Measurements from ENCODE around the gene MYO18A.
"Not testable (repeated sequence)": the region's sequence is repeated elsewhere in the genome, so short reads cannot be mapped to it uniquely, and the experiment has no call there.

MYO18A gene

GRCh38 chr17:29180034-29180787 is at the start of gene MYO18A:
Gene MYO18A (minus strand): TSS chr17:29180398. CDS start chr17:29166940, 13,458 bp downstream.
- DNase-seq: peak; percentile 63

- DNase-seq: no peak
Observed at GRCh38 chr17:29225396-29225795, 45.2 kb upstream of the MYO18A start.

- DNase-seq: not testable (repeated sequence)
Observed at GRCh38 chr17:29221338-29221737, 41.1 kb upstream of the MYO18A start.

GRCh38 chr17:29219378-29220047 is 39.3 kb upstream of the MYO18A start:
- peak; percentile 22 for DNase-seq

- no peak for DNase-seq
Observed at GRCh38 chr17:29216856-29217255, 36.7 kb upstream of the MYO18A start.

- DNase-seq: no peak
Observed at GRCh38 chr17:29216181-29216580, 36.0 kb upstream of the MYO18A start.

GRCh38 chr17:29215717-29216116 is 35.5 kb upstream of the MYO18A start:
- DNase-seq: no peak

GRCh38 chr17:29215174-29215573 is 35.0 kb upstream of the MYO18A start:
- no peak for DNase-seq

GRCh38 chr17:29214215-29215146 is 34.3 kb upstream of the MYO18A start:
- DNase-seq: no peak

GRCh38 chr17:29212681-29213121 is 32.5 kb upstream of the MYO18A start:
- DNase-seq: no peak

- DNase-seq: no peak
Observed at GRCh38 chr17:29212094-29212631, 32.0 kb upstream of the MYO18A start.

- DNase-seq: no peak
Observed at GRCh38 chr17:29210879-29211278, 30.7 kb upstream of the MYO18A start.

GRCh38 chr17:29209073-29209472 is 28.9 kb upstream of the MYO18A start:
- no peak for DNase-seq

GRCh38 chr17:29207975-29208374 is 27.8 kb upstream of the MYO18A start:
- no peak for DNase-seq

GRCh38 chr17:29205047-29205446 is 24.8 kb upstream of the MYO18A start:
- no peak for DNase-seq

GRCh38 chr17:29204068-29204804 is 24.0 kb upstream of the MYO18A start:
- not testable (repeated sequence) for DNase-seq

- no peak for DNase-seq
Observed at GRCh38 chr17:29197516-29198272, 17.5 kb upstream of the MYO18A start.

GRCh38 chr17:29196769-29197515 is 16.7 kb upstream of the MYO18A start:
- no peak for DNase-seq

GRCh38 chr17:29195465-29196081 is 15.4 kb upstream of the MYO18A start:
- DNase-seq: no peak

GRCh38 chr17:29194669-29195068 is 14.5 kb upstream of the MYO18A start:
- DNase-seq: no peak

Measured in DMS153 (cell line).